ES-I3 (cell line): ENCODE data around the gene CCDC18.
"Not testable (repeated sequence)": the region's sequence is repeated elsewhere in the genome, so short reads cannot be mapped to it uniquely, and the experiment has no call there.

Experiments used
- H3K36me3 ChIP-seq: 2 replicates; pipeline ENCODE4 v1.6.1; 2013; ENCODE audit warnings: mild to moderate bottlenecking, low read length, control low read depth, moderate library complexity; ENCODE audit not compliant: insufficient read depth
- H3K4me1 ChIP-seq: 2 replicates; pipeline ENCODE4 v1.6.1; 2013; ENCODE audit warnings: mild to moderate bottlenecking, control low read depth, low read length; ENCODE audit not compliant: insufficient read depth
- H3K9ac ChIP-seq: 2 replicates; pipeline ENCODE4 v1.6.1; 2013; ENCODE audit warnings: low read depth, mild to moderate bottlenecking, low read length, moderate library complexity
- H3K9me3 ChIP-seq: 2 replicates; pipeline ENCODE4 v1.6.1; 2013; ENCODE audit warnings: mild to moderate bottlenecking, low read length, moderate library complexity; ENCODE audit not compliant: control insufficient read depth, insufficient read depth

The CCDC18 gene

GRCh38 chr1:93275634-93276295 is 95.2 kb downstream of the CCDC18 start:
- H3K4me1 ChIP-seq: peaks cover 21% of the 10 kb centered on the region
- peaks cover 4% of the 10 kb centered on the region for H3K9me3 ChIP-seq
- H3K9ac ChIP-seq: peak overlapping the region; percentile 13; the same call in 1 of the 2 replicates
- H3K36me3 ChIP-seq: peaks cover 2% of the 10 kb centered on the region; the same call in 1 of the 2 replicates

GRCh38 chr1:93277530-93277929 is 97.0 kb downstream of the CCDC18 start:
- H3K36me3 ChIP-seq, H3K9me3 ChIP-seq, H3K9ac ChIP-seq: not testable (repeated sequence)
- peaks cover 21% of the 10 kb centered on the region for H3K4me1 ChIP-seq

- Histone ChIP-seq H3K9me3 (peaks cover 16% of the 10 kb centered on the region), H3K4me1 (peaks cover 4% of the 10 kb centered on the region; the same call in 1 of the 2 replicates), H3K9ac (no peak overlapping the region), H3K36me3 (peaks cover 7% of the 10 kb centered on the region)
These were observed 103.0 kb downstream of the CCDC18 start for GRCh38 chr1:93283496-93283895.

GRCh38 chr1:93288558-93288957 is 108.0 kb downstream of the CCDC18 start:
- no peak overlapping the region for H3K9ac ChIP-seq
- peaks cover 6% of the 10 kb centered on the region; the same call in 1 of the 2 replicates for H3K36me3 ChIP-seq
- no peaks in the 10 kb centered on the region for H3K4me1 ChIP-seq
- H3K9me3 ChIP-seq: peaks cover 20% of the 10 kb centered on the region

- no peak overlapping the region for H3K9ac ChIP-seq
- H3K36me3 ChIP-seq: no peaks in the 10 kb centered on the region
- no peaks in the 10 kb centered on the region for H3K9me3 ChIP-seq
- peaks cover 11% of the 10 kb centered on the region for H3K4me1 ChIP-seq
These were observed 116.1 kb downstream of the CCDC18 start for GRCh38 chr1:93296555-93297154.

GRCh38 chr1:93301131-93301530 is 120.6 kb downstream of the CCDC18 start:
- peaks cover 26% of the 10 kb centered on the region for H3K4me1 ChIP-seq
- H3K36me3 ChIP-seq: no peaks in the 10 kb centered on the region
- no peaks in the 10 kb centered on the region for H3K9me3 ChIP-seq
- H3K9ac ChIP-seq: no peak overlapping the region

- Histone ChIP-seq H3K4me1 (peaks cover 16% of the 10 kb centered on the region), H3K36me3 (no peaks in the 10 kb centered on the region), H3K9ac (no peak overlapping the region)
These were observed 121.6 kb downstream of the CCDC18 start for GRCh38 chr1:93302078-93302477.

GRCh38 chr1:93304716-93305138 is 124.2 kb downstream of the CCDC18 start:
- peaks cover 15% of the 10 kb centered on the region for H3K4me1 ChIP-seq
- H3K9ac ChIP-seq: no peak overlapping the region
- H3K36me3 ChIP-seq: no peaks in the 10 kb centered on the region
- H3K9me3 ChIP-seq: no peaks in the 10 kb centered on the region

More at GRCh38 chr1:93302078-93302477, 121.6 kb downstream of the CCDC18 start:
- H3K9me3 ChIP-seq: no peaks in the 10 kb centered on the region

GRCh38 chr1:93306920-93307319 is 126.4 kb downstream of the CCDC18 start:
- no peaks in the 10 kb centered on the region for H3K9me3 ChIP-seq
- no peak overlapping the region for H3K9ac ChIP-seq
- H3K4me1 ChIP-seq: peaks cover 15% of the 10 kb centered on the region
- no peaks in the 10 kb centered on the region for H3K36me3 ChIP-seq

- H3K9ac ChIP-seq: no peak overlapping the region
- H3K9me3 ChIP-seq: no peaks in the 10 kb centered on the region
- no peaks in the 10 kb centered on the region for H3K36me3 ChIP-seq
- no peaks in the 10 kb centered on the region for H3K4me1 ChIP-seq
These were observed 132.5 kb downstream of the CCDC18 start for GRCh38 chr1:93313026-93313425.

GRCh38 chr1:93317207-93317606 is 136.7 kb downstream of the CCDC18 start:
- H3K4me1 ChIP-seq: no peaks in the 10 kb centered on the region
- H3K9me3 ChIP-seq: no peaks in the 10 kb centered on the region
- H3K9ac ChIP-seq: no peak overlapping the region
- H3K36me3 ChIP-seq: no peaks in the 10 kb centered on the region

- Histone ChIP-seq H3K36me3 (no peaks in the 10 kb centered on the region), H3K9ac (no peak overlapping the region)
These were observed 137.4 kb downstream of the CCDC18 start for GRCh38 chr1:93317943-93318342.

GRCh38 chr1:93321720-93322119 is 141.2 kb downstream of the CCDC18 start:
- Histone ChIP-seq H3K9ac (no peak overlapping the region), H3K9me3 (no peaks in the 10 kb centered on the region), H3K36me3 (no peaks in the 10 kb centered on the region), H3K4me1 (peaks cover 5% of the 10 kb centered on the region)

More at GRCh38 chr1:93317943-93318342, 137.4 kb downstream of the CCDC18 start:
- H3K9me3 ChIP-seq: no peaks in the 10 kb centered on the region
- H3K4me1 ChIP-seq: no peaks in the 10 kb centered on the region

GRCh38 chr1:93322349-93322748 is 141.8 kb downstream of the CCDC18 start:
- H3K4me1 ChIP-seq: peaks cover 5% of the 10 kb centered on the region
- no peak overlapping the region for H3K9ac ChIP-seq
- H3K36me3 ChIP-seq: no peaks in the 10 kb centered on the region
- no peaks in the 10 kb centered on the region for H3K9me3 ChIP-seq

GRCh38 chr1:93323185-93323820 is 142.8 kb downstream of the CCDC18 start:
- H3K36me3 ChIP-seq: no peaks in the 10 kb centered on the region
- peaks cover 5% of the 10 kb centered on the region for H3K4me1 ChIP-seq
- H3K9me3 ChIP-seq: no peaks in the 10 kb centered on the region
- H3K9ac ChIP-seq: no peak overlapping the region
